ENCODE results near the gene CACNA1A.
A peak's percentile ranks its signal among the peaks of the same experiment; 100 is the strongest.

The CACNA1A gene

GRCh38 chr19:13396250-13397080 is 109.8 kb downstream of the CACNA1A start (continued):
- TF ChIP-seq, protein P1, sequence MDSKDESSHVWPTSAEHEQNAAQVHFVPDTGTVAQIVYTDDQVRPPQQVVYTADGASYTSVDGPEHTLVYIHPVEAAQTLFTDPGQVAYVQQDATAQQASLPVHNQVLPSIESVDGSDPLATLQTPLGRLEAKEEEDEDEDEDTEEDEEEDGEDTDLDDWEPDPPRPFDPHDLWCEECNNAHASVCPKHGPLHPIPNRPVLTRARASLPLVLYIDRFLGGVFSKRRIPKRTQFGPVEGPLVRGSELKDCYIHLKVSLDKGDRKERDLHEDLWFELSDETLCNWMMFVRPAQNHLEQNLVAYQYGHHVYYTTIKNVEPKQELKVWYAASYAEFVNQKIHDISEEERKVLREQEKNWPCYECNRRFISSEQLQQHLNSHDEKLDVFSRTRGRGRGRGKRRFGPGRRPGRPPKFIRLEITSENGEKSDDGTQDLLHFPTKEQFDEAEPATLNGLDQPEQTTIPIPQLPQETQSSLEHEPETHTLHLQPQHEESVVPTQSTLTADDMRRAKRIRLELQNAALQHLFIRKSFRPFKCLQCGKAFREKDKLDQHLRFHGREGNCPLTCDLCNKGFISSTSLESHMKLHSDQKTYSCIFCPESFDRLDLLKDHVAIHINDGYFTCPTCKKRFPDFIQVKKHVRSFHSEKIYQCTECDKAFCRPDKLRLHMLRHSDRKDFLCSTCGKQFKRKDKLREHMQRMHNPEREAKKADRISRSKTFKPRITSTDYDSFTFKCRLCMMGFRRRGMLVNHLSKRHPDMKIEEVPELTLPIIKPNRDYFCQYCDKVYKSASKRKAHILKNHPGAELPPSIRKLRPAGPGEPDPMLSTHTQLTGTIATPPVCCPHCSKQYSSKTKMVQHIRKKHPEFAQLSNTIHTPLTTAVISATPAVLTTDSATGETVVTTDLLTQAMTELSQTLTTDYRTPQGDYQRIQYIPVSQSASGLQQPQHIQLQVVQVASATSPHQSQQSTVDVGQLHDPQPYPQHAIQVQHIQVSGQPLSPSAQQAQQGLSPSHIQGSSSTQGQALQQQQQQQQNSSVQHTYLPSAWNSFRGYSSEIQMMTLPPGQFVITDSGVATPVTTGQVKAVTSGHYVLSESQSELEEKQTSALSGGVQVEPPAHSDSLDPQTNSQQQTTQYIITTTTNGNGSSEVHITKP (tag by site-specific recombination; IDR thresholded peaks at IDR 0.05): peak; percentile 53
- TF ChIP-seq ZBTB17 (tag by site-specific recombination; IDR thresholded peaks at IDR 0.05) (peak; percentile 52; the same call in 1 of the 2 replicates), ZNF530 (tag by site-specific recombination; IDR thresholded peaks at IDR 0.05; ENCODE audit: low read depth) (no peak), ZNF488 (tag by site-specific recombination; IDR thresholded peaks at IDR 0.05) (no peak), ZFP69B (tag by site-specific recombination; IDR thresholded peaks at IDR 0.05) (no peak), ZNF211 (tag by site-specific recombination; IDR thresholded peaks at IDR 0.05; ENCODE audit: low read depth) (no peak), ZNF544 (tag by site-specific recombination; IDR thresholded peaks at IDR 0.05) (no peak), ZNF292 (tag by site-specific recombination; IDR thresholded peaks at IDR 0.05; ENCODE audit: borderline replicate concordance, low read depth) (no peak), ZNF660 (tag by site-specific recombination; IDR thresholded peaks at IDR 0.05) (no peak), BCL11B (tag by site-specific recombination; IDR thresholded peaks at IDR 0.05; ENCODE audit: low read depth) (no peak), ZNF121 (tag by site-specific recombination; IDR thresholded peaks at IDR 0.05) (no peak), SALL2 (tag by site-specific recombination; IDR thresholded peaks at IDR 0.05; ENCODE audit: borderline replicate concordance) (no peak), ZNF248 (tag by site-specific recombination; IDR thresholded peaks at IDR 0.05) (no peak), ZNF223 (tag by site-specific recombination; IDR thresholded peaks at IDR 0.05) (no peak), ZNF138 (tag by site-specific recombination; IDR thresholded peaks at IDR 0.05; ENCODE audit: borderline replicate concordance) (no peak)

- ChIA-PET CTCF (interaction anchor here (0.6 kb wide), 1 partner anchor 188 kb away, joined by 4 read pairs; no protein-coding TSS in a partner anchor), POLR2A (no interaction called here)
- no peaks in the 10 kb centered on the region for H3K9me3 ChIP-seq (ENCODE audit: control insufficient read depth, insufficient read depth, low read depth, low read length)
- no peaks in the 10 kb centered on the region for H3K36me3 ChIP-seq (ENCODE audit: control insufficient read depth in 2 of 2, insufficient read depth in 1 of 2, low read length in 2 of 2)
- H3K27ac ChIP-seq (ENCODE audit: extremely low read depth, low read depth, low read length): no peak overlapping the region
- no peak overlapping the region for H3K4me3 ChIP-seq (ENCODE audit: low read depth, low read length)
- no peaks in the 10 kb centered on the region for H3K4me1 ChIP-seq (ENCODE audit: control insufficient read depth, insufficient read depth, low read length)
- TF ChIP-seq HOXC10 (CRISPR knock-in tag; IDR thresholded peaks at IDR 0.05) (no peak), PATZ1 (tag by site-specific recombination; IDR thresholded peaks at IDR 0.05) (no peak), ZNF239 (tag by site-specific recombination; IDR thresholded peaks at IDR 0.05) (no peak), ZNF530 (tag by site-specific recombination; IDR thresholded peaks at IDR 0.05; ENCODE audit: low read depth) (no peak), TCF7L2 (IDR thresholded peaks at IDR 0.05; ENCODE audit: borderline replicate concordance, low read depth, low read length) (no peak), SETDB1 (IDR thresholded peaks at IDR 0.05; ENCODE audit: insufficient read length, low read length) (no peak), ZNF629 (tag by site-specific recombination; IDR thresholded peaks at IDR 0.05) (no peak), ZSCAN23 (tag by site-specific recombination; IDR thresholded peaks at IDR 0.05) (no peak), ZNF138 (tag by site-specific recombination; IDR thresholded peaks at IDR 0.05; ENCODE audit: borderline replicate concordance) (no peak), OSR2 (tag by site-specific recombination; IDR thresholded peaks at IDR 0.05) (no peak)
- TF ChIP-seq, protein P2, sequence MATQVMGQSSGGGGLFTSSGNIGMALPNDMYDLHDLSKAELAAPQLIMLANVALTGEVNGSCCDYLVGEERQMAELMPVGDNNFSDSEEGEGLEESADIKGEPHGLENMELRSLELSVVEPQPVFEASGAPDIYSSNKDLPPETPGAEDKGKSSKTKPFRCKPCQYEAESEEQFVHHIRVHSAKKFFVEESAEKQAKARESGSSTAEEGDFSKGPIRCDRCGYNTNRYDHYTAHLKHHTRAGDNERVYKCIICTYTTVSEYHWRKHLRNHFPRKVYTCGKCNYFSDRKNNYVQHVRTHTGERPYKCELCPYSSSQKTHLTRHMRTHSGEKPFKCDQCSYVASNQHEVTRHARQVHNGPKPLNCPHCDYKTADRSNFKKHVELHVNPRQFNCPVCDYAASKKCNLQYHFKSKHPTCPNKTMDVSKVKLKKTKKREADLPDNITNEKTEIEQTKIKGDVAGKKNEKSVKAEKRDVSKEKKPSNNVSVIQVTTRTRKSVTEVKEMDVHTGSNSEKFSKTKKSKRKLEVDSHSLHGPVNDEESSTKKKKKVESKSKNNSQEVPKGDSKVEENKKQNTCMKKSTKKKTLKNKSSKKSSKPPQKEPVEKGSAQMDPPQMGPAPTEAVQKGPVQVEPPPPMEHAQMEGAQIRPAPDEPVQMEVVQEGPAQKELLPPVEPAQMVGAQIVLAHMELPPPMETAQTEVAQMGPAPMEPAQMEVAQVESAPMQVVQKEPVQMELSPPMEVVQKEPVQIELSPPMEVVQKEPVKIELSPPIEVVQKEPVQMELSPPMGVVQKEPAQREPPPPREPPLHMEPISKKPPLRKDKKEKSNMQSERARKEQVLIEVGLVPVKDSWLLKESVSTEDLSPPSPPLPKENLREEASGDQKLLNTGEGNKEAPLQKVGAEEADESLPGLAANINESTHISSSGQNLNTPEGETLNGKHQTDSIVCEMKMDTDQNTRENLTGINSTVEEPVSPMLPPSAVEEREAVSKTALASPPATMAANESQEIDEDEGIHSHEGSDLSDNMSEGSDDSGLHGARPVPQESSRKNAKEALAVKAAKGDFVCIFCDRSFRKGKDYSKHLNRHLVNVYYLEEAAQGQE (tag by site-specific recombination; IDR thresholded peaks at IDR 0.05): no peak
- TF ChIP-seq, protein P3, sequence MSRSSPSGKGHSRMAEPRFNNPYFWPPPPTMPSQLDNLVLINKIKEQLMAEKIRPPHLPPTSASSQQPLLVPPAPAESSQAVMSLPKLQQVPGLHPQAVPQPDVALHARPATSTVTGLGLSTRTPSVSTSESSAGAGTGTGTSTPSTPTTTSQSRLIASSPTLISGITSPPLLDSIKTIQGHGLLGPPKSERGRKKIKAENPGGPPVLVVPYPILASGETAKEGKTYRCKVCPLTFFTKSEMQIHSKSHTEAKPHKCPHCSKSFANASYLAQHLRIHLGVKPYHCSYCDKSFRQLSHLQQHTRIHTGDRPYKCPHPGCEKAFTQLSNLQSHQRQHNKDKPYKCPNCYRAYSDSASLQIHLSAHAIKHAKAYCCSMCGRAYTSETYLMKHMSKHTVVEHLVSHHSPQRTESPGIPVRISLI (tag by site-specific recombination; IDR thresholded peaks at IDR 0.05): no peak
Observed at GRCh38 chr19:13382633-13382938, 123.7 kb downstream of the CACNA1A start.

Measured in HEK293 (cell line).